Activated naive CD4-positive, alpha-beta T cell (primary cell): ENCODE results near the gene CPS1.

Source experiments
- DNase-seq, 4 experiments: peaks; one replicate each; lab custom pipeline; 2025; lab: John Stamatoyannopoulos, UW

CPS1 gene

GRCh38 chr2:210686401-210686800 lies 130.0 kb downstream of the CPS1 start:
- DNase-seq: no peak

GRCh38 chr2:210687786-210688470 lies 131.5 kb downstream of the CPS1 start:
- DNase-seq: no peak

DNA sequence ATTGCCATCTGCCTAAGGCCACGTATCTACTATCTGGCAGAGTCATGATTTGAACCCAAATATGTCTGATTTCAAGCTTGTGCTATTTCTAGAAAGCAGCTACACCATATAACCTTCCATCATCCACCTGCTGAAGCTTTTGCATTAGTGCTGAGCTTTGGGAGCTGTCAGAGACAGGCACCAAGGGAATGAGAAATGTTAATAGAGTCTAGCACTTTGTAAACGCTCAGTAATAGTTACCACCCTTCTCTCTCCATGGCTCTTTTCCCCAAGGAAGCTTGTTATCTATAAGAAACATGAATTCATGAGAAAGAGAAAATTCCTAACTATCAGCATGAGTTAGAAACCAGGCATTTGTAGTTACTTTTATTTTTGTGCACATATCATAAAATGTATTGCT lies 151.5 kb downstream of the CPS1 start:
- no peak for DNase-seq

DNA sequence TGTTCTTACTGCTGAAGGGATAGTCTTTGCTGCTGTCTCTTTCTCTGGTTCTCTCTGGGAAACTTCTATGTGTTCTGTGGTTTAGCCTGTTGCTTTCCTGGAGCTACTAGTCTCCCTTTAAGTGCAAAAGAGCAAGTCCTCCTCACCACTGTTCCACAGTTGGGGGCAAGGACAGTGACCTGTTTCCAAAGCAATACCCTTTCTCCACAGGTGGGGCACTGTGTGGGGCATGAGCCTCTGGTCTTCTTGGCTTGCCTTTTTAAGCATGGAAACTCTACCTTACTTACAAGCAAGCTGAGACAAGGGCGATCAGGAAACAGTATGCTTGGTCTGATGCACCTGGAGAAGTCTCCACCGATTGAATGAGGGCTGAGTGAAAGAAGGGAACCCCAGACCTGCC lies 156.7 kb downstream of the CPS1 start:
- no peak for DNase-seq

DNA sequence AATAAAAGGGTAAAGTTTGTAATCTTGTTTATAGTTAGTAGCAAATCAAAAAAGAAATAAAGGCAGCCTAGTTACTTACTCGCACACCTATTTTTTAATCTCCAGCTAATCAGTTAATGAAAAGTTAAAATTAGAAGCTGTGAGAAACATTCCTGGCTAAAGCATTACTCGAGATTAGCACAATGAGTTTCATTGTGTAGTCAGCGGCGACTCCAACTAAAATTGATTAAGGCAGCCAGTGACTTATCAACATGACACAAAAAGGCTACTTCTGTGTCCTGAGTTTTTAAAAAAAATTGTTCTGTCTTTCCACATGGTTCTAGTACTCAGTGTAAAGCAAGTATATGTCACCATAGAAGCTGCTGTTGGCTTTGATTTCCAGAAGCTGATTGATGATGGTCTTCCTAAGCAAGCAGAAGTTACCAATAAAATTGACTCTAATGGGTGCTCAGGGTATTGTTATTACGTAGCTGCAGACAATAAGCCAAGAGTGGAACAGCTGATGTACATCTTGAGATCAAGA lies 159.2 kb downstream of the CPS1 start:
- no peak for DNase-seq

GRCh38 chr2:210718503-210718902 lies 162.1 kb downstream of the CPS1 start:
- DNase-seq: no peak

- DNase-seq: no peak
Observed at GRCh38 chr2:210722092-210722491, 165.7 kb downstream of the CPS1 start.

DNA sequence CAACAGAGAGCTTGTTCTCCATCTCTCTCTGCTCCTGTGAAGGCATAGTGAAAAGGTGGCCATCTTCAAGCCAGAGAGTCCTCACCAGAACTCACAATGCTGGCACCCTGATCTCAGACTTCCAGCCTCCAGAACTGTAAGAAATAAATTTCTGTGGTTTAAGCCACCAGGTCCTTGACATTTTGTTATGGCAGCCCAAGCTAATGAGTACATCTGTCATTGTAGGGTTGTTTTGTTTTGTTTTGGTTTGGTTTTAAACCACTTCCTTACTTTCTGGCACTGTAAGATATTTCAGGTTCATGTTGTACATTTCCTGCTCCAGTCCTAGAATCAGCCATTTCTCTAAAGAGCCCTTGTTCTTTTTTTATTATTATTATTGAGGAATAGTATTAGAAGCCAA lies 171.2 kb downstream of the CPS1 start:
- no peak for DNase-seq
